AG09309 (cell line): ENCODE data around the gene EMD.

ENCODE experiments used
- DNase-seq: peaks from one replicate; pipeline ENCODE4 v3.0.0-alpha.2; 2010; ENCODE audit warnings: low read depth
- H3K4me3 ChIP-seq: 2 replicates; pipeline ENCODE4 v1.5.1; 2011; ENCODE audit warnings: mild to moderate bottlenecking, low read depth, low read length, moderate library complexity; ENCODE audit not compliant: control insufficient read depth
- TF ChIP-seq, protein P1 (sequence below): IDR thresholded peaks from 2 replicates; pipeline ENCODE4 v1.5.1; 2011; ENCODE audit warnings: mild to moderate bottlenecking, low read depth, low read length, inconsistent platforms; ENCODE audit not compliant: insufficient read depth, control insufficient read depth; ENCODE audit errors: missing control alignments

Gene EMD

DNA sequence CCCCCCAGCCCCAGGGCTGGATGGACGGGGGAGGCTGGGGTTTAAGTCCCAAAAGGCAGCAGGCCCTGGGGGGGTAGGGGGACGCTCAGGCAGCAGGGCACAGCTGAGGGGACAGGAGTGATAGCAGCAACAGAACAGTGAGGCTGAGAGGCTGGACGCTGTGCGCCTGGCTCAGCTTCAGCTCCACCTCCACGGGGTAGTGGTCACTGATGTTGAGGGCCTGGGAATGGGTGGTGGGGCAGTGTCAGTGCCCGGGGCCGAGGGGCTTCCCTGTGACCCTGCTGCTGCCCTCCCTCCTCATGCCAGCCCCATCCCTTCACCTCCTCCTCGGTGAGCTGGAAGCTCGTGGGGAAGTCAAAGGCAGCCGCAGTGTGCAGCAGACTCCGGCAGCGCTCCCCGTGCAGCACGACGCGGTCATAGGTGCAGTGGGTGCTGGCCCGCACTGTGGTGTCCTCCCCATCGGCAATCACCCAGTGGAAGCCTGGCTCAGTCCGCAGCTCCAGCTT is 23.6 kb downstream of the EMD start:
- TF ChIP-seq, protein P1, sequence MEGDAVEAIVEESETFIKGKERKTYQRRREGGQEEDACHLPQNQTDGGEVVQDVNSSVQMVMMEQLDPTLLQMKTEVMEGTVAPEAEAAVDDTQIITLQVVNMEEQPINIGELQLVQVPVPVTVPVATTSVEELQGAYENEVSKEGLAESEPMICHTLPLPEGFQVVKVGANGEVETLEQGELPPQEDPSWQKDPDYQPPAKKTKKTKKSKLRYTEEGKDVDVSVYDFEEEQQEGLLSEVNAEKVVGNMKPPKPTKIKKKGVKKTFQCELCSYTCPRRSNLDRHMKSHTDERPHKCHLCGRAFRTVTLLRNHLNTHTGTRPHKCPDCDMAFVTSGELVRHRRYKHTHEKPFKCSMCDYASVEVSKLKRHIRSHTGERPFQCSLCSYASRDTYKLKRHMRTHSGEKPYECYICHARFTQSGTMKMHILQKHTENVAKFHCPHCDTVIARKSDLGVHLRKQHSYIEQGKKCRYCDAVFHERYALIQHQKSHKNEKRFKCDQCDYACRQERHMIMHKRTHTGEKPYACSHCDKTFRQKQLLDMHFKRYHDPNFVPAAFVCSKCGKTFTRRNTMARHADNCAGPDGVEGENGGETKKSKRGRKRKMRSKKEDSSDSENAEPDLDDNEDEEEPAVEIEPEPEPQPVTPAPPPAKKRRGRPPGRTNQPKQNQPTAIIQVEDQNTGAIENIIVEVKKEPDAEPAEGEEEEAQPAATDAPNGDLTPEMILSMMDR, result no peak
- no peak overlapping the region for H3K4me3 ChIP-seq
- DNase-seq, result no peak

DNA sequence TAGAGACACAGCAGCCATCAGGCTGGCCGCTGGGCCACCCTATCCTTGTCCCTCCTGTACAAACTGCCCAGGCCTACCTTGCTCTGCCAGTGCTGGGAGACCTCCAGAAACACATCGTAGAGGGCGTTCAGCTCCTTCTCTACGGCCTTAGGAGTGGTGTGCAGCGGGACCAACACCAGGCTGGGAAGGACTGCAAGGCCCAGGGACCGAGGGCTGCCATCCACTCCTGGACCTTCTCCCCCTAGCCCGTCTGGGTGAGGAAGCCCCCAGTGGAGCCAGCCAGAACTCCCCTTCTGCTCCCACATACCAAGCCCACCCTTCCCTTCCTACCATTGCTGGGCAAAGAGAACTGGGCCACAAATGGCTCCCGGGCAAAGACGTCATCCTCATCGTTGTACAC is 24.1 kb downstream of the EMD start:
- DNase-seq, result no peak
- TF ChIP-seq, protein P1, result no peak
- H3K4me3 ChIP-seq, result no peak overlapping the region

DNA sequence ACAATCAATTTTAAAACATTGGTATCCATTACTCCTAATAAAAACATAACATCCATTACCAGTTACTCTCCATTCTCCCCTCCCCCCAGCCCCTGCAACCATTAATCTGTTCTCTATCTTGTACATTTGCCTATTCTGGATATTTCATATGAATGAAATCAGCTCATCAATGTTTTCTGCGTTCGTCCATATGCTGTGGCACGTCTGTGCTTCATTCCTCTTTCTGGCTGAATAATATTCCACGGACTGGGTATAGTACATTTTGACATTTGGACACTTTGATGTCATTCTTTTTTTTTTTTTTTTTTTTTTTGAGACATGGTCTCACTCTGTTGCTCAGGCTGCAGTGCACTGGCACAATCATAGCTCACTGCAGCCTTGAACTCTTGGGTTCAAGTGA is 24.8 kb downstream of the EMD start:
- no peak overlapping the region for H3K4me3 ChIP-seq
- DNase-seq, result no peak
- TF ChIP-seq, protein P1, result no peak

DNA sequence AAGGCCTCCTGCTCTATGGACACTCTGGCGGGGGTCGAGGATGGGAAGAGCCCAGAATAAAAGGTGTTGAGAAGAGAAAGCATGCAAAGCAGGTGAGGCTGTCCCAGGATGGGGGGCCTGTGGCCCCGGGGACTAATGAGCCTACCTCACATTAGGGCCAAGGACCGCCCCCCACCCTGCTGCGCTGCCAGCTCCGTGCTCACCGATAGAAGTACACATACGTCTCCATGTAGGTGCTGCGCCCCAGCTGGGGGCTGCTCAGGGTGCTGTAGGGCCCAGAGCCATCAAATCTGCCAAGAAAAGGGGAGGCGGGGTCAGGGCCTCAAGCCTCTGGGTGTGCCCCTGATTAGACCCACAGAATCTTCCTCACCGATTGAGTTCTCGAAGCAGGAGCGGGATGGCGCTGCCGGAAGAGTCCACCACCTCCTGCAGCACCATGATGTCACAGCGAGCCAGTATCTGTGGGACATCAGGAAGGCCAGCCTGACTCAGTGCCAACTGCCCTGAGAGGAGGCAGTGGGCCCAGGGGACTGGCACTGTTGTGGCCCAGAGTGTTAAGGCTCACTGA is 25.6 kb downstream of the EMD start:
- H3K4me3 ChIP-seq, result no peak overlapping the region
- TF ChIP-seq, protein P1, result no peak
- no peak for DNase-seq

DNA sequence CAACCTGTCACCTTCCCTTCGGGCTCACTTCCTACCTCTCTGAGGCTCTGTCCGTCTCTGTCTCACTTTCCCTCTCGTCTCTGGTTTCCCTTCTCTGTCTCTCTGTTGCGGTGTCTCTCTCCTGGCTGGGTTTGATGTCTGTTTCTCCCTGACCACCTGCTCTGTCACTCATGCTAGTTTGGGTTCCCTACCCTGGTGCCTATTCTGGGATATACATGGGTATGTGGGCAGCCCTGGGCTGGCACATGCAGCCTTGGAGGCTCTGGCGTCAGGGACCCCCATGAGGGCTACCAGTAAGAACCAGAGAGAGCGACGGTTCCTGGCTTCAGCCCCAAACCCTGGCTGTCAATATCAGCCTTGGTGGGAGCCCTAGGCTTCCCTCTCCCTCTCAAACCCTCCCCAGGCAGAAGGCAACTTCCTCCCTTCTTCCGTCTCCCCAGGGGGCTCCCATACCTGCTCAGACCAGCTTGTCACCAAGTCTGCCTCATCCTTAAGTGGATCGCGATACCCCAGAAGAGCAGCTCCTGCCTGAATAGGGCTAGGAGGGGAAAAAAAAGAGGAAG is 29.6 kb downstream of the EMD start:
- H3K4me3 ChIP-seq, result peak overlapping the region; percentile 57
- DNase-seq, result no peak
- TF ChIP-seq, protein P1, result no peak

DNA sequence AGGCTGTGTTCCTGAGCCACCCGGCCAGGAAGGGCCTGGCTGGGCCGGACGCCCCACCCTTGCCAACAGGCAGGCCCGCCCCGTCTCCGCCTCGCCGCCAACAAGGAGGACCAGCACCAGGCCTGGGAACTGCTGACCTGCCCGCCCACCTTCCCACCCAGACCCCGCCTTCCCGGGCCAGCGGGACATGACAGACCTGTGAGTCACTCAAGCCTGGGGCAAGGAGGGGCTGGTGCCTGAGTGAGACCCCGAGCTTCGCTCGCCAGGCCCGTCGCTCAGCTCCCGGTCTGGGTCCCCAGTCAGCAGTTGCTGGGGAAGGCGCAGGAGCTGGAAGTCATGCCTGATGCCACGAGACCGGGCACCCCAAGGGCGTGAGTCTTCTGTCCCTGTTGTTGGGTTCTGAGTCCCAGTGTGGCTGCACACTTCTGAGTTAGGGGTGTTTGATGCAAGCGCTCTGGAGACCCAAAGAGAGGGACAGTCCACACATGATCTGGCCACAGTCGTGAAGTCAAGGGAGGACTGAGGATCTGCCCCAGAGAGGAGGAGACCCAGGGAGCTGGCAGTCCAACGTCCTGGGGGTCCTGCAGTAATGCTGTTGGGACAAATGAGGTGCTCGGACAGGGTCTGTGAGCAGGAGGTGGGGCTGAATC is 30.3 kb downstream of the EMD start, which contains the start of gene DNASE1L1:
DNASE1L1 (minus strand) TSS at position 33 of the 650 bp plus-strand sequence. CDS start 3,686 bp downstream, outside the sequence.
- DNase-seq, result peak; percentile 32

More for the DNA sequence above, 30.3 kb downstream of the EMD start, which contains the start of gene DNASE1L1:
- peak within 1 kb of the TSS; percentile 57 for H3K4me3 ChIP-seq
- TF ChIP-seq, protein P1, result no peak
